Measurements from ENCODE around the gene GSE1. TPM values are rescaled to one million over a fixed set of nuclear protein-coding genes. Genes with fewer than 3 reads are reported as not detected.

GSE1 gene
- 10 to 100 TPM; 53.8 to 56.2 TPM for total RNA-seq
- polyA plus RNA-seq = 1 to 10 TPM; 1.5 to 2.9 (median 2.0) TPM
- total RNA-seq = 8.9 to 57.5 (median 47.5) reads per million in 6 experiments

- POLR2A ChIA-PET = interaction anchor here (0.6 to 8.2 kb wide), 11 partner anchors 11 to 304 kb away, joined by 3 to 87 read pairs (median 4); no protein-coding TSS in a partner anchor
- ATAC-seq = peak; percentile 19 to 33
- Mint-ChIP-seq H3K4me1 (peaks cover 21 to 60% (median 49%) of the 10 kb centered on the region in 4 donors), H3K36me3 (peaks cover 0 to 2% (median 0%) of the 10 kb centered on the region in 3 donors), H3K27me3 (no peaks in the 10 kb centered on the region), H3K4me3 (peak within 1 kb of the TSS; percentile 72 to 93 (median 83)), H3K27ac (peak within 1 kb of the TSS in 6 of 10 donors; percentile 20 to 89 (median 72)), H3K9me3 (no peaks in the 10 kb centered on the region)
- DNase-seq = peak; percentile 32 to 77 (median 54)
These were observed at the start of gene GSE1 for GRCh38 chr16:85612801-85613603. GSE1 (plus strand) TSS chr16:85613322; CDS start chr16:85613392, 70 bp downstream.

DNA sequence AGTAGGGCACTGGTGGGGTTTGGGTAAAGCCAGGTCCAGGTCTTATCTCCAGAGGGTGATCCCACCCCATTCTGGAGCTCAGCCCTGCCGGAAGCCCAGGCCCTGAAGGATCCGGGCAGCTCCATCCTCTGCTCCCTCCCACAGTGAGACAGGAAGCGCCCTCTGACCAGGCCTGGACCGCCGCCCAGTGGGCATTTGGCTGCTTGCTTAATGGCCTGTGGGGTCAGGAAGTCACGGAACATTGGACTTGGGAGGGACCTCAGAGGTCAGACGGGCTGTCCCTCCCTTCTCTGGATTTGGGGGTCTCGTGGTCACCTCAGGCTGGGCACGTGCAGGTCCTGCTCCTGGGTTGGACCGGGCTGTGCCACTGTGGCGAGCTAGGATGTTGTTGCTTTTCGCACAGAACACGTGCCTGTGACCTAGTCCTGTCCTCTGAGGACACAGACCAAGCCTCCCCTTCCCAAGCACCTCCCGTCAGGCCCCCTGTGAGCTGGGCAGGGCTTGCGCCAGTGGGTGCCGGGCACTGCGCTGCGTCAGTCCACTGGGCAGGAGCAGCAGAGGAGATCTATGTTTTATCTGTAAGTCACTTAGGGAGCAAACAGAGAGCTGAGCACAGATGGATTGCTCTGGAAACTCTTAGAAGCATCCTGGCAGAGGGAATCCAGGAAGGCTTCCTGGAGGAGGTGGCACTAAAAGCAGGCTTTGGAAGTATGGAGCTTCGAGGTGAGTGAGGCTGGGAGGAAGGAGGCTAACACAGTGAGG is 49.4 kb upstream of the GSE1 start:
- Mint-ChIP-seq H3K27ac (peak overlapping the region; percentile 70 to 92 (median 84)), H3K27me3 (no peaks in the 10 kb centered on the region), H3K4me1 (peaks cover 29 to 82% (median 79%) of the 10 kb centered on the region in 4 donors), H3K9me3 (peaks cover 0 to 1% (median 0%) of the 10 kb centered on the region in 9 donors), H3K4me3 (no peak overlapping the region), H3K36me3 (peaks cover 0 to 4% (median 0%) of the 10 kb centered on the region in 3 donors)
- ATAC-seq = no peak
- DNase-seq = no peak
- POLR2A ChIA-PET = interaction anchor here (0.6 to 2.0 kb wide), 5 partner anchors 8 to 794 kb away, joined by 3 to 10 read pairs (median 3); no protein-coding TSS in a partner anchor

GRCh38 chr16:85564277-85565051 is 48.7 kb upstream of the GSE1 start:
- peak overlapping the region; percentile 70 to 92 (median 84) for H3K27ac Mint-ChIP-seq
- ATAC-seq (no peak), DNase-seq (peak in 2 of 10 donors; percentile 13 to 25)
- no peaks in the 10 kb centered on the region for H3K27me3 Mint-ChIP-seq
- POLR2A ChIA-PET = interaction anchor here (0.6 to 2.0 kb wide), 2 partner anchors 10 to 28 kb away, joined by 3 to 10 read pairs; no protein-coding TSS in a partner anchor
- H3K9me3 Mint-ChIP-seq = peaks cover 0 to 6% (median 0%) of the 10 kb centered on the region in 9 donors
- peak overlapping the region in 2 of 10 donors; percentile 31 to 41 for H3K4me3 Mint-ChIP-seq
- H3K4me1 Mint-ChIP-seq = peaks cover 31 to 85% (median 82%) of the 10 kb centered on the region in 4 donors
- peaks cover 0 to 7% (median 0%) of the 10 kb centered on the region in 3 donors for H3K36me3 Mint-ChIP-seq

- H3K4me1 Mint-ChIP-seq = peaks cover 37 to 88% (median 85%) of the 10 kb centered on the region in 4 donors
- peaks cover 0 to 7% (median 0%) of the 10 kb centered on the region in 3 donors for H3K36me3 Mint-ChIP-seq
- POLR2A ChIA-PET = no interaction called here
- H3K27ac Mint-ChIP-seq = peak overlapping the region in 7 of 10 donors; percentile 13 to 80 (median 57)
- ATAC-seq = no peak
- DNase-seq = no peak
- H3K27me3 Mint-ChIP-seq = no peaks in the 10 kb centered on the region
- H3K9me3 Mint-ChIP-seq = peaks cover 0 to 9% (median 0%) of the 10 kb centered on the region in 9 donors
- peak overlapping the region in 2 of 10 donors; percentile 18 to 41 for H3K4me3 Mint-ChIP-seq
These were observed 47.8 kb upstream of the GSE1 start for GRCh38 chr16:85565340-85565739.

DNA sequence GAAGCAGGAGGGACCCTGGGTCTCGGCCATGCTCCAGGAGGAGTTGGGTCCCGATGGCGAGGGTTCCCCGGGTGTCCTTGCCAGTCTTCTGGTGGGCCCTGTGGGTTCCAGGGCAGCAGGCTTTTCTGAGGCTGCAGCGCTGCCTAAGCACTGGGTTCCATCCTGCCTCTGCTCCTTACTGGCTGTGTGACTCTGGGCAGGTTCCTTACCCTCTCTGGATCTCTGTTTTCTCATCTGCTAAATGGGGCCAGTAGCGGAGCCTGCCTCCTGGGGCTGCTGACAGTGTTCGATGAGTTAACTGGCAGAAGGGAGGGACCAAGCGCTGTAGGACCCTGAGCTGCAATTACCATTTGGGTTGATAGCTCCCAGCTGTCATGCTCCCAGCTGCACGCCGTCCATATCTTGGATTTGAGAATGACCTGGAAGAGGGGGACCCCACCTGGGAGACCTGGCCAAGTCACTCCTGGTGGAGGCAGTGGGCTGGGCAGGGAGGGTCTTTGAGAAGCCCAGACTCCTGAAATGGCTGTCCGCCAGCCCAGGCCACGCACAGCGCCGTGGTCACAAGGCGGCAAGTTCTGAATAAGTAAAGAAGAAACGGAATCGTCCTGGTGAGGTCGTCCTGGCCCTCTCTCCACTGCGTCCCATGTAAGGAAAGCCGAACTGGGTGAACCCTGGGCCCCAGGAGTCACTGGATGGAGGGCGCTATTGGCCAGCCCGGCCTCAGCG is 47.2 kb upstream of the GSE1 start:
- H3K4me3 Mint-ChIP-seq = no peak overlapping the region
- no peak for ATAC-seq
- no peak for DNase-seq
- peaks cover 40 to 88% (median 86%) of the 10 kb centered on the region in 4 donors for H3K4me1 Mint-ChIP-seq
- peaks cover 0 to 9% (median 0%) of the 10 kb centered on the region in 9 donors for H3K9me3 Mint-ChIP-seq
- POLR2A ChIA-PET = interaction anchor here (6.1 kb wide), 1 partner anchor 12 kb away, joined by 39 read pairs; no protein-coding TSS in a partner anchor
- H3K27ac Mint-ChIP-seq = peak overlapping the region in 9 of 10 donors; percentile 35 to 89 (median 67)
- H3K36me3 Mint-ChIP-seq = peaks cover 0 to 7% (median 0%) of the 10 kb centered on the region in 3 donors
- no peaks in the 10 kb centered on the region for H3K27me3 Mint-ChIP-seq

GRCh38 chr16:85566561-85567100 is 46.5 kb upstream of the GSE1 start:
- peaks cover 0 to 7% (median 0%) of the 10 kb centered on the region in 3 donors for H3K36me3 Mint-ChIP-seq
- no peaks in the 10 kb centered on the region for H3K27me3 Mint-ChIP-seq
- ATAC-seq (no peak), DNase-seq (no peak)
- H3K9me3 Mint-ChIP-seq = peaks cover 0 to 9% (median 0%) of the 10 kb centered on the region in 9 donors
- H3K27ac Mint-ChIP-seq = peak overlapping the region; percentile 25 to 89 (median 69)
- no peak overlapping the region for H3K4me3 Mint-ChIP-seq
- POLR2A ChIA-PET = interaction anchor here (1.7 to 6.1 kb wide), 3 partner anchors 9 to 120 kb away, joined by 3 to 39 read pairs (median 19); no protein-coding TSS in a partner anchor
- peaks cover 47 to 90% (median 88%) of the 10 kb centered on the region in 4 donors for H3K4me1 Mint-ChIP-seq

GRCh38 chr16:85567101-85567866 is 45.8 kb upstream of the GSE1 start:
- POLR2A ChIA-PET = interaction anchor here (0.5 to 6.1 kb wide), 4 partner anchors 10 to 121 kb away, joined by 3 to 39 read pairs (median 11); no protein-coding TSS in a partner anchor
- H3K4me3 Mint-ChIP-seq = peak overlapping the region in 2 of 10 donors; percentile 2 to 16
- peaks cover 51 to 92% (median 89%) of the 10 kb centered on the region in 4 donors for H3K4me1 Mint-ChIP-seq
- H3K9me3 Mint-ChIP-seq = peaks cover 0 to 9% (median 0%) of the 10 kb centered on the region in 9 donors
- ATAC-seq (no peak), DNase-seq (no peak)
- H3K27me3 Mint-ChIP-seq = no peaks in the 10 kb centered on the region
- peaks cover 0 to 7% (median 0%) of the 10 kb centered on the region in 3 donors for H3K36me3 Mint-ChIP-seq
- peak overlapping the region in 9 of 10 donors; percentile 41 to 89 (median 82) for H3K27ac Mint-ChIP-seq

- peaks cover 0 to 9% (median 0%) of the 10 kb centered on the region in 9 donors for H3K9me3 Mint-ChIP-seq
- H3K36me3 Mint-ChIP-seq = peaks cover 0 to 7% (median 0%) of the 10 kb centered on the region in 3 donors
- peak overlapping the region in 9 of 10 donors; percentile 52 to 89 (median 81) for H3K27ac Mint-ChIP-seq
- POLR2A ChIA-PET = interaction anchor here (0.5 to 6.1 kb wide), 5 partner anchors 7 to 122 kb away, joined by 3 to 39 read pairs (median 17); no protein-coding TSS in a partner anchor
- DNase-seq (no peak), ATAC-seq (no peak)
- peak overlapping the region in 3 of 10 donors; percentile 8 to 29 (median 16) for H3K4me3 Mint-ChIP-seq
- no peaks in the 10 kb centered on the region for H3K27me3 Mint-ChIP-seq
- peaks cover 51 to 89% (median 87%) of the 10 kb centered on the region in 4 donors for H3K4me1 Mint-ChIP-seq
These were observed 45.2 kb upstream of the GSE1 start for GRCh38 chr16:85567935-85568334.

- Mint-ChIP-seq H3K9me3 (peaks cover 0 to 9% (median 0%) of the 10 kb centered on the region in 9 donors), H3K4me1 (peaks cover 53 to 90% (median 87%) of the 10 kb centered on the region in 4 donors), H3K36me3 (peaks cover 0 to 7% (median 0%) of the 10 kb centered on the region in 3 donors), H3K4me3 (peak overlapping the region in 1 of 10 donors; percentile 19), H3K27ac (peak overlapping the region in 9 of 10 donors; percentile 5 to 93 (median 85)), H3K27me3 (no peaks in the 10 kb centered on the region)
- DNase-seq (no peak), ATAC-seq (no peak)
- POLR2A ChIA-PET = interaction anchor here (1.9 to 6.1 kb wide), 3 partner anchors 8 to 14 kb away, joined by 17 to 39 read pairs (median 19); no protein-coding TSS in a partner anchor
These were observed 44.6 kb upstream of the GSE1 start for GRCh38 chr16:85568519-85568918.

All from naive thymus-derived CD8-positive, alpha-beta T cell (primary cell).